H1 (cell line): ENCODE data around the gene RRM1. TPM values are rescaled to one million over a fixed set of nuclear protein-coding genes. Genes with fewer than 3 reads are reported as not detected.

Source experiments
- CHD7 ChIP-seq: fragments of 300-600 bp; sonication (generic); IDR thresholded peaks from 2 replicates; pipeline ENCODE4 v1.7.1; 2012; ENCODE audit warnings: low read length, moderate library complexity, mild to moderate bottlenecking, inconsistent platforms; ENCODE audit not compliant: insufficient replicate concordance
- SP2 ChIP-seq: IDR thresholded peaks from 2 replicates; pipeline ENCODE4 v1.6.1; 2012; ENCODE audit warnings: mild to moderate bottlenecking, low read length, inconsistent platforms
- SUZ12 ChIP-seq: fragments of 200-600 bp; sonication (generic); IDR thresholded peaks from 2 replicates; pipeline ENCODE4 v1.6.1; 2012; ENCODE audit warnings: mild to moderate bottlenecking, inconsistent platforms, low read length, moderate library complexity, mixed read lengths
- TEAD4 ChIP-seq: IDR thresholded peaks from 2 replicates; pipeline ENCODE4 v1.6.1; 2012; ENCODE audit warnings: low read depth, low read length, inconsistent platforms, mixed read lengths
- polyA plus RNA-seq, 7 experiments: library from polyadenylated mRNA; depleted of rRNA in 3 of 7; stranded (reverse) in 5 of 7; unstranded in 2 of 7; fragments of >200 nt in 5 of 7; fragments of 200-250 nt in 2 of 7; gene quantifications; 1 replicate in 5 of 7; 2 replicates in 1 of 7; 4 replicates in 1 of 7; pipeline versions ENCODE4 v1.2.1 to v1.2.3, GENCODE V29; 2011 to 2013; ENCODE audit warnings: missing spikeins in 2 of 7, mixed read lengths in 2 of 7
- total RNA-seq: library from RNA; stranded (reverse); fragmentation: NEBNext Ultra II Directional; extraction: Animal tissue kit (Norgen Biotek cat#: 25700); gene quantifications from 2 replicates; pipeline ENCODE4 v1.2.1, GENCODE V29; 2021
- TF ChIP-seq, protein P1 (sequence below): IDR thresholded peaks from 2 replicates; pipeline ENCODE4 v1.6.1; 2012; ENCODE audit warnings: low read length, inconsistent platforms

RRM1 gene
- total and polyA plus RNA-seq, 2 of the 8 experiments (the other 6 are each of a cell fraction or from before 2014, with no cell fraction given): 63.6 to 126 TPM

DNA sequence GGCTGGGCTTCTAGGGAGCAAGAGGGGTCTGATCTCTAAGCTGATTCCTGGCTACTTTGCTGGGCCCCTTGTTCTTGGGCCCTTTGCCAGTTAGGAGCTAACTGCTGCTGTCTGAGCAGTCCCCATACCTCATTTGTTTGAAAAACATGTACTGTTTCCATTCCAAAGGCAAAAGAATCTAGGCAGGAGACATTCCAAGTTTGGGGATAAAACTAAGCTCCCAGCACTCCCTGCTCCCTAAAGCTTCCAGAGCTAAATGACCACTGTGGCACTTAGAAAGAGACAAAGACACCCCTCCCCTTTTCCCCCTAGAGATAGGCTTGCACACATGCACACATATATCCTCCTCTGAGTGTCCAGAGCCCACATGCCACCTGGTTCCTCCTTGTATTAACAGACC lies 22.7 kb upstream of the RRM1 start (continued):
- TF ChIP-seq CHD7 (no peak), TEAD4 (no peak), SP2 (no peak), SUZ12 (no peak)
- TF ChIP-seq, protein P1, sequence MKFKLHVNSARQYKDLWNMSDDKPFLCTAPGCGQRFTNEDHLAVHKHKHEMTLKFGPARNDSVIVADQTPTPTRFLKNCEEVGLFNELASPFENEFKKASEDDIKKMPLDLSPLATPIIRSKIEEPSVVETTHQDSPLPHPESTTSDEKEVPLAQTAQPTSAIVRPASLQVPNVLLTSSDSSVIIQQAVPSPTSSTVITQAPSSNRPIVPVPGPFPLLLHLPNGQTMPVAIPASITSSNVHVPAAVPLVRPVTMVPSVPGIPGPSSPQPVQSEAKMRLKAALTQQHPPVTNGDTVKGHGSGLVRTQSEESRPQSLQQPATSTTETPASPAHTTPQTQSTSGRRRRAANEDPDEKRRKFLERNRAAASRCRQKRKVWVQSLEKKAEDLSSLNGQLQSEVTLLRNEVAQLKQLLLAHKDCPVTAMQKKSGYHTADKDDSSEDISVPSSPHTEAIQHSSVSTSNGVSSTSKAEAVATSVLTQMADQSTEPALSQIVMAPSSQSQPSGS: no peak
